Stimulated activated CD4-positive, alpha-beta T cell treated with anti-CD3 and anti-CD28 coated beads, Interleukin-2, amount 100 ng/mL, for 4 hours (primary cell): ENCODE measurements around the gene OSTF1.

Source experiments
- DNase-seq: peaks from one replicate; pipeline ENCODE4 v3.0.0-alpha.2; 2020; ENCODE audit warnings: low read depth

The OSTF1 gene

DNA sequence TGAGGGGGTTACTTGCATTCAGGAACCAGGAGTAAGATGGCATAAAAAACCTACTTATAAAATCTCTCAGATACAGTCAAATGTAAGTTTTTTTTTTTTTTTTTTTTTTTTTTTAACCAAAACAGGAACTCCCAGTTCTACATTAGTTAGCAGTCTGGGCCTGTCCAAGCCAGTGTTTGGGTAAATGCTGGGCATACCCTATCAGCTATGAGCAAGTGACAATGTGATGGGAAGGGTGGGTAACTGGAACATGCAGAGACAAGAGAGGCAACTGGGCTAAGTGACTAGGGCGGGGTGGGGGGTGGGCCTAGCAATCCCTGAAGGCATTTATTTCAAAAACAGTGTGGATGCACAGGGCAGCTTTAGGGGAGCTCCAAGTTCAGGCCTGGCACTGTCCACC is 2.7 kb upstream of the OSTF1 start:
- no peak for DNase-seq

GRCh38 chr9:75086541-75087288 is 1.6 kb upstream of the OSTF1 start:
- no peak for DNase-seq

GRCh38 chr9:75087289-75087823 is 958 bp upstream of the OSTF1 start:
- DNase-seq: no peak

- no peak for DNase-seq
Measured at GRCh38 chr9:75088646-75089372, 495 bp downstream of the OSTF1 start.

DNA sequence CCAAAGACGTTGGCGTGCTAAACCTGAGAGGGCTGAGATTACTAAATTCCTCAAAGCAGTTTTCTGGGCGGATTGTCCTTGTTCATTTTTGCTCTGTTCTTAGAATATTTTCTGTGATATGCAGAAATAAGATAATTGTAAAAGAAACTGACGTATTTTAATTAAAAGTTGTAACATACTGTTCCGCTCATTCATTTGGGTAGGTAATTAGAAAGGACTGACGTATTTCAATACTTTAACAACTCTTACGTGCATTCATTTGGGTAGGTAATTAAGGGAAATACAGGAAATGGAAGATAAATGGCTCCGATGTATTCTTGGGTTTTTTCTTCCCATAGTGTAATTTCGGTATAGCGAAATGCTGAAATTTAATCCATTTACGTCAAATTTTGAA is 1.1 kb downstream of the OSTF1 start:
- no peak for DNase-seq

DNA sequence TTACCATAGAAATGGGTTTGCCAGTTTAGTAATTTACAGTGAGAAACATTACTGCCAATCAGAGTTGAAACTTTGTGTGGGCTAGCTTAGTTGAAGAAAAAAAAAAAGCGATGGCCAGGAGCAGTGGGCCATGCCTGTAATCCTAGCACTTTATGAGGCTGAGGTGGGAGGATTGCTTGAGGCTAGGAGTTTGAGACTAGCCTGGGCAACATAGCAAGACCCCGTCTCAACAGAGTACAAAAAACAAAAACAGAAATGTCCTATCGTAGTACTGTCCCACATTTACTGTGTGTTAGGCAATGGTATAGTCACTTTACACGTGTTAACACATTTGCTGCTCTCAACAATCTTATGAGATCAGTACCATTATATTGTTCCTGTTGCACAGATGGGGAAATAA is 2.3 kb downstream of the OSTF1 start:
- DNase-seq: no peak

GRCh38 chr9:75092766-75093165 is 4.5 kb downstream of the OSTF1 start:
- DNase-seq: no peak

GRCh38 chr9:75096796-75097195 is 8.5 kb downstream of the OSTF1 start:
- no peak for DNase-seq

DNA sequence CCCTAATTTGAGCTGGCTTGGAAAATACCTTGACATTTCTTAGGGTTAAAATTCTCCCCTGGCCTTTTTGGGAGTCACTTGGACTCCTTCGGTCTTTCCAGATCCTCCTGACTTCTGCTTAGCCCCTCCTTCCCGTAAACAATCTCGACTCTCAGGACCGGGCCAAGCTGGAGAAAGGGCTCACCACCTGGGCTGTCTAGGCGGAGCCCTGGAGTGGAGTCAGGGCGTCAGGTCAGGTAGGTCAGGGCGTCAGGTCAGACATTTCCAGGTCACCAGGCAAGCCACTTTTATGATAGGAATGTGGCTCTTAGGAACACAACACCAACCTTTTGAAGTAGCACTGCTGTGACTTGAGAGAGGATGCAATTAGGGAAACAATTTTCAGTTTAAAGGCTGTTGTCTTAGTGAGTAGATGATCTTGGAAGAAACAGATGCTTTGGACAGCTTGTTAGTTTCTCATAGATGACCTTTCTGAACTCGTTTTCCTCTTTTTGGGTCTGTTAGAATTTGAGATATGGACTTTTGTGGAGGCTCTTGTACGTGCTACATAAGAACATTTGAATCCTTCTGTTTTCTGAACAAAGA is 12.8 kb downstream of the OSTF1 start:
- DNase-seq: no peak

GRCh38 chr9:75102177-75102790 is 14.0 kb downstream of the OSTF1 start:
- no peak for DNase-seq

DNA sequence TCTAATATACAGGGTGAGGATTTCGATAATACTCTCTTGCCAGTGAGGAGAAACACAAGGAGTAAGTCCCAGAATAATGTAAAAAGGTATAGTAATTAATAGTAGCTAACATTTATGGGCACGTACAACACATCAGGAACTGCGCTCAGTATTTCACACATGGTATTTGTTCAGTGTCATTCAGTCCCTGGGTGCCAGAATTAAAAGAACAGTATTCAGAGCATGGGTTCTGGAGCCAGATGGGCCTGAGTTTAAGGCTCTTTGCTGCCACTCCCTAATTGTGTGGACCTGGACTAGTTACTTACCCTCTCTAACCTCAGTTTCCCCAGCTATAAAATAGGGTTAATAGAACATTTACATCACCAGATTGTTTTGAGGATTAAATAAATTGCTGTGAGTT is 16.3 kb downstream of the OSTF1 start:
- DNase-seq: no peak

DNA sequence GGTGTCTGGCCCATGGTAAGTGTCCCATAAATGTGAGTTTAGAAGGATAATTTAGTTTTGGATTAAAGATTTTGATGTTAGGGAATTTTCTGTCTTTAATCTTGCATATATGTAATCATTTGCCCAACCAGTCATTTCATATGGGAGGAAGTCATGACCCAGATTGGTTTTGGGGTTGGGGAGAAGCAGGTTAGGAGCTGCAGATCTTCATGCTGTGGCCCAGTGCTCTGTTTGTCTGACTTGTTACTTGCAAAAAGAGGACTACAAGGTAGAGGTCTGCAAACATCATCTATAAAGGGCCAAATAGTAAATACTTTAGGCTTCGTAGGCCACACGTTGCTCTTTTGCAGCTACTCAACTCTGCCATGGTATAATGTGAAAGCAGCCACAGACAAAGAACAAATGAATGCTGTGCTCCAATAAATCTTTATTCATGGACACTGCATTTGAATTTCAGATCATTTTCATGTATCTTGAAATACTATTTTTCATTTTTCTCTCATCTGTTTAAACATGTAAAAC is 16.8 kb downstream of the OSTF1 start:
- no peak for DNase-seq

- DNase-seq: no peak
Measured at GRCh38 chr9:75105841-75106240, 17.5 kb downstream of the OSTF1 start.

- DNase-seq: no peak
Measured at GRCh38 chr9:75106857-75107256, 18.5 kb downstream of the OSTF1 start.

DNA sequence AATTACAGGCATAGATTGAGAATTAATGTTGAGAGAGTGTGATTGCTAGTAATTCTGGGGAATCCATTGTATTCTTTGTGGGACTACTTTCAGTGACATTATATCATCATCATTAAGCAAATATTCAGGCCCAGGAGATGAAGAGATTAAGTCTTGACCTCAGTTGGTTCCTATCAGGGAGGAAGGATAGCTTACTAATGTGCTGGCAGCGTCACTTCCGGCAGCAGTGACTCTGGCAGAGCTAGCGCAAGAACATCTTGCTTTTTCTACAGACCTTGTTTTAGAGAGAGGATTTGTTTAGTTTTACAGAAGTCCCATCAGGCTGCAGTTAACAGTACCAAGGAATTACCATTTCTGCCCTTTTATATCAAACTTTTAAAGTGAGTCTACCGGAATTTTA is 20.3 kb downstream of the OSTF1 start:
- no peak for DNase-seq

DNA sequence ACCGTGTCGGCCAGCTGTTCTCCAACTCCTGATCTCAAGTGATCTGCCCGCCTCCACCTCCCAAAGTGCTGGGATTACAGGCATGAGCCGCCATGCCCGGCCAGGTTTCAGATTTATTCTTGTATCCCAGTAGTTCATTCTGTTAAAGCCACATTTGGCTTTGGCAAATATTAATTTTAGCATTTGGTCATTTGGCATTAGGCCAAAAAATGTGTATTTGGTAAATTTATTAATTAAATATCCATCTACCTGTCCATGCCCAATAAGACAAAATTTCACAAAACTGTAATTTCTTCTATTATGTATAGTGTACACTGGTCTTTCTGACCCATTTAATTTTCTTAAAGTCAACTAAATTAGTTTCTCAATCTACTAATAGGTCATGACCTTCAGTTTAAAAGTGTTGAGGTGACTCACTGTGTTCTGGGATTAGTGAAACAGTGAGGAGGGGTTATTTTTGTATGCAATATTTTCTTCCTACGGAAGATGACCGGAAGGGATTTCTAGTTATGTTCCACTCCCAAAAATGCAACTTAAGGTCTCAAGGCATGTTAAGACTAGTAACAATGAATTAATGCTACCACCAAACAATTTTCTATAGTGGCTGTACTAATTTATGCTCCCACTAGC is 21.0 kb downstream of the OSTF1 start:
- DNase-seq: no peak

DNA sequence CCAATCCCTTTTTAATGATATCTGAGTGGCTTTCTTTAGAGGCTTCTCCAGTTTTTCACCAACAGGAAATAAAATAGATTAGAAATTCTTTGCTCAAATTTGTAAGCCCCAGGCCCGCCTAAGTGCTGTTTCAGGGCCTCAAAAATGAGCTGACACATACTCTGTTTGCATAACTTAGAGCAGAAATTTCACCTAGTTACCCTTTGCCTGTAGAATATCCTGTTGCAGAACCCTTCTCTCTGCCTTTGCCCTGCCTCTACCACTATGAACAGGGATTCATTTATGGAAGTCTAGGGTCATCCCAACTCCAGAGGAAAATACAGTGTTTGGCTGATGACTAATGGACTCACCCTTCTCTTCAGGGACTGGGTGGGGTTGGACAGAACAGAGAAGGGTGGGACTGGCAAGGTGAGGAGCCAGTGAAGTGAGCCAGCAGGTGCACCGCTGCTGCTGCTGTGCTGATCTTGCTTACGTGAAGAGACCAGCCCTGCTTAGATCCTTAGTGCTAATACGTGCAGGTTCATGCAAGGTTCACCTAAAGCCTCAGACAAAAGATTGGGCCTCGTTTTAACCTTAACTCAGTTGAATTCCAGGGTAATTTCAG is 22.8 kb downstream of the OSTF1 start:
- no peak for DNase-seq

- no peak for DNase-seq
Measured at GRCh38 chr9:75112789-75113188, 24.5 kb downstream of the OSTF1 start.

GRCh38 chr9:75116306-75116705 is 28.0 kb downstream of the OSTF1 start:
- no peak for DNase-seq

DNA sequence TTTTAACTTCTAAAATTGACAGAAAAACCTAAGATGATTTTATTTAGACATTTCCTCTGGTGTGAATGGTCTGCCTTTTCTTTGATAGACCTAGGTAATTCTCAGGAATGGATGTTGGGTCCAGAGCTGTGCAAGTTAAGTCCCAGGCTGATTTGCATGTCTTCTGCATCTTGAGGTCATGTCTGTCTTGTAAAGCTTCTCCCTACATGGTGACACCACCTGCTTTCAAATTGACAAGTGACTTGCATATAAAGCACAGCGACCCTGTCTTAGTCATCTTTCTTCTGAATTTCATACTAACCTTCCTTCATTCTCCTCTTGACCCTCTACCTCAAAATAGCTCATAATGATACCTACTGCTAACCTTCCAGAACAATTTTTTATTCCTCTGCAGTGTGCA is 29.2 kb downstream of the OSTF1 start:
- DNase-seq: no peak

DNA sequence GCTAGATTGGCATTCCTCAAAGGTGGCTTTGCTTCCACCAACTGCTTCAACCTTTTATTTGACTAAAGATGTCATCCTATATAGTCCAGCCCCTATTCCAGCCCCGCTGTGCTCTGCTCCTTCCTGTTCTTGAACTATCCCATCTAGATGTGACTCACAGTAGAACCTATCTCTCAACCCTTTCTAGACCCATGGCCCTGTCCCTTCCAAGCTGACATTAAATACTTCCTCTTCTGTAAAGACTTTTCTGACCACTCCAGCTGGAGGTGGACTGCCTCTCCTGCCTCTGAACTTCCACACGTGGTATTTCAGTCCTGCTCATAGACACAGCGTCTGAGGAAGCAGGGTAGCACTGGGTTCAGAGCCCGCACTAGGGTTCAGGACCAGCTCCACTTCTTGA is 32.4 kb downstream of the OSTF1 start:
- DNase-seq: no peak
